Astrocyte of the spinal cord (primary cell): ENCODE measurements around the gene PER2.

Source experiments
- DNase-seq: peaks from one replicate; pipeline ENCODE4 v3.0.0; 2011; ENCODE audit warnings: low read depth, low spot score
- H3K4me3 ChIP-seq: 2 replicates; pipeline ENCODE4 v1.5.1; 2011; ENCODE audit warnings: low read depth, mild to moderate bottlenecking, low read length, moderate library complexity
- in situ Hi-C: cut with HindIII; loops from 2 replicates; pipeline ENCODE4 v1.10.0; 2017; ENCODE audit warnings: low sequenced_read_pairs
- TF ChIP-seq, protein P1 (sequence below): IDR thresholded peaks from 2 replicates; pipeline ENCODE4 v1.5.1; 2012; ENCODE audit warnings: low read depth, mild to moderate bottlenecking, low read length, inconsistent platforms

The PER2 gene

DNA sequence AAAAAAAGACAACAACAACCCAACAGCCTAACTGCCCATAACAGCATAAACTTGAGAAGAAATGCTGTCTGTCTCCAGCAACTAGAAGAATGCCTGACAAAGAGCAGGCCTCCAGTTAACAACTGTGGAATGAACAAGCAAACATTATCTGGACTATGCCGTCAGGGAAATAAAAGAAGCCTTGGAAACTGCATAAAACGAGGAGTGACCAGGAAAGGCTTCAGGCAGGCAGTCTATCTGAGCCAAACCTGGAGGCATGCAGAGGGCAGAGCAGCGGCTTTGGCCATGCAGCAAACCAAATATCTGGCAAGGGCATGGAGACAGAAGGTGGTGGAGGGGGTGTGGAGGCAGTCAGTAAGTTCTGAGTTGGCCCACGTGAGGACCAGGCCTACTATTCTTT is 59.7 kb downstream of the PER2 start:
- TF ChIP-seq, protein P1, sequence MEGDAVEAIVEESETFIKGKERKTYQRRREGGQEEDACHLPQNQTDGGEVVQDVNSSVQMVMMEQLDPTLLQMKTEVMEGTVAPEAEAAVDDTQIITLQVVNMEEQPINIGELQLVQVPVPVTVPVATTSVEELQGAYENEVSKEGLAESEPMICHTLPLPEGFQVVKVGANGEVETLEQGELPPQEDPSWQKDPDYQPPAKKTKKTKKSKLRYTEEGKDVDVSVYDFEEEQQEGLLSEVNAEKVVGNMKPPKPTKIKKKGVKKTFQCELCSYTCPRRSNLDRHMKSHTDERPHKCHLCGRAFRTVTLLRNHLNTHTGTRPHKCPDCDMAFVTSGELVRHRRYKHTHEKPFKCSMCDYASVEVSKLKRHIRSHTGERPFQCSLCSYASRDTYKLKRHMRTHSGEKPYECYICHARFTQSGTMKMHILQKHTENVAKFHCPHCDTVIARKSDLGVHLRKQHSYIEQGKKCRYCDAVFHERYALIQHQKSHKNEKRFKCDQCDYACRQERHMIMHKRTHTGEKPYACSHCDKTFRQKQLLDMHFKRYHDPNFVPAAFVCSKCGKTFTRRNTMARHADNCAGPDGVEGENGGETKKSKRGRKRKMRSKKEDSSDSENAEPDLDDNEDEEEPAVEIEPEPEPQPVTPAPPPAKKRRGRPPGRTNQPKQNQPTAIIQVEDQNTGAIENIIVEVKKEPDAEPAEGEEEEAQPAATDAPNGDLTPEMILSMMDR = no peak
- in situ Hi-C loops = no loop called here
- DNase-seq = no peak
- no peak overlapping the region for H3K4me3 ChIP-seq

DNA sequence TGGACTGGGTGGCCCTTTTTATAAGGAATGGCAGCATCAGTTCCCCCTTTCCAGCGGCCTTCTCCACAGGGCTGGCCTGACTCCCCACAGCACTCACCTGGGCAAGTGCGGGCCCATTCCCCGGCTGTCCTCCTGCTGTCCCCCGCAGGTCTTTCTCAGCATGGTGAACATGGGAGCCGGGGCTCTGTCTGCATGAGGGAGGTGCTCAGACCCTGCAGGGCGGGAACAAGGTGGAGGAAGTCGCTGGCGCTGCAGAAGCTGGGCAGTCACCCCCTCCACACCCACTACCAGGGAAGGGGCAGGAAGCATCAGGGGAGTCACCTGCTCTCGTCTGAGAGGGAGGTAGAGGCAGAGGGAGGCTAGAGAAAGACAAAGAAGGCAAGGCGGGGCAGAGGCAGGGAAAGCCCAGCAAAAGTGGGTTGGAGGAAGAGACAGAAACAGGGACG is 60.8 kb downstream of the PER2 start:
- TF ChIP-seq, protein P1 = no peak
- in situ Hi-C loops = no loop called here

DNA sequence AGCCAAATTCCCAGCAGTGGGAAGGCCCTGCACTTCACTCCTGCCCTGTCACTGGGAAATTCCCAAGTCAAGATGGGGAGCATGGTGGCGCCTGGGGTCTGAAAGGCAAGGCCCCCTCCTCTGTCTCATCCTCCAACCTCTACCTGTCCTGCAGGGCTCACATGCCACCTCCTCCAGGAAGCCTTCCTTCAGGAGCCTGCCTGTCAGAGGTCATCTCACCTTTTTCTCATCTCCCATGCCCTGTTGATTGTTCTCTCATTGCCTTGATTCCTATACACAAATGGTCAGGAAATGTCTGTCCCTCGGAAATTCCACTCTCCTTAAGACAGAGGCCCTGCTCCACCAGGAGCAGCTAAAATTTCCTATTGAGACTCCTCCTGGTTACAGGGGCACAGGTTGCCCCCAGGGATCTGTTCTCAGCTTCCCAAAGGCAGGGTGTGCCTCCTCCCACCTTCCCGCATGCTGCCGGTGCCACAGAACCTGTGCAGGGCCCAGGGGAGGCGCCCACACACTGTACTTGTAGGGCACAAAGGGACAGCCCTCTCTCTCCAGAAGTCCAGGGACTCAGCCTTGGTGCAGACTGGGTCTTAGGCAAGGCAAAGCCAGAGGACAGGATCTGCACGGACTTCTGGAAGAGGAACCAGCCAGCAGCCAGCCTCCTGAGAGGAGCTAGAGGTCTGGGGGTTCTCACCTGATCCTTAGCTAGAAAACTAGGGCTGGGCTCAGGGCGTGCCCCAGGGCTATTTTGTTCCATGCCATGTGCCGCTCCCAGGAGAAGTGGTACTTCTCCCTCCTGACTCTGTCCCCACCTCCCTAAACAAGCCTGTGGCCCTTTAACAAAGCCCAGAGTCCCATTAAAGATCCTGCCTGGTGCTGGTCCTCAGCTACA is 61.5 kb downstream of the PER2 start:
- TF ChIP-seq, protein P1 = no peak
- in situ Hi-C loops = no loop called here
- H3K4me3 ChIP-seq = no peak overlapping the region
- no peak for DNase-seq

More for the DNA sequence above, 60.8 kb downstream of the PER2 start:
- no peak for DNase-seq
- no peak overlapping the region for H3K4me3 ChIP-seq

DNA sequence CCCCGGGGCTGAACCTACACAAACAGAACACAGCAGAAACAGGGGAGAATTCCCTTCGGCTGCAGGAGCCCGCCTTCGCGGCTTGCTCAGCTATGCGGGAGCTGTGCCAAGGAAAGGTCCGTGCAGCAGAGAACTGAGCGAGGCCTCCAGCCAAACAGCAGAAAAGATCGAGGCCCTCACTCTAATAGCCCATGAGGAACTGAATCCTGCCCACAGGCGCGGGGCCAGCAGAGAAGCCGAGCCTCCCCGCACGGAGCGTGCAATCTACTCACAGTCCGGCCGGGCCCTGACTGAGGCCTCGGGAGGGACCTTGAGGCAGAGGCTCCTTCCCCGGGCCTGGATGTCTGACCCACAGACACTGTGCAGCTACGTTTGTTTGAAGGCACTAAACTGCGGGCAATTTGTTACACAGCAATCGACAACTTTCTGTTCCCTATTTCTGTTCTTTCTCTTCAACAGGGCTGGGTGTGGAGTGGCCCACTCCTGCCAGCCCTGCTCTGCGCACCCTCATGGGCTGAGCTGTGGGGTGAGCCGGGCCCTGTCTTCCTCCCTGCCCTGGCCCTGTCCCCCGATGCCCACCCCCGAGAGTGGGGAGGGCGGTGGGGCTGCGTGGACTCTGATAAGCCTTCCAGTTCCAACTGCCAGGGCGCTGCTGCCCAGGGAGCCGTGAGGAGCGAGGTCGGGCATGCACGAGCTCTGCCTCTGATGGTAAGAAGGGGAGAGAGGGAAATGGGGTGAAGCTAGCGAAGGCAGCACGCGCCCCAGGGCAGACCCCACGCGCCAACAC is 62.3 kb downstream of the PER2 start:
- H3K4me3 ChIP-seq = no peak overlapping the region
- in situ Hi-C loops = no loop called here
- TF ChIP-seq, protein P1 = no peak
- DNase-seq = peak; percentile 28

DNA sequence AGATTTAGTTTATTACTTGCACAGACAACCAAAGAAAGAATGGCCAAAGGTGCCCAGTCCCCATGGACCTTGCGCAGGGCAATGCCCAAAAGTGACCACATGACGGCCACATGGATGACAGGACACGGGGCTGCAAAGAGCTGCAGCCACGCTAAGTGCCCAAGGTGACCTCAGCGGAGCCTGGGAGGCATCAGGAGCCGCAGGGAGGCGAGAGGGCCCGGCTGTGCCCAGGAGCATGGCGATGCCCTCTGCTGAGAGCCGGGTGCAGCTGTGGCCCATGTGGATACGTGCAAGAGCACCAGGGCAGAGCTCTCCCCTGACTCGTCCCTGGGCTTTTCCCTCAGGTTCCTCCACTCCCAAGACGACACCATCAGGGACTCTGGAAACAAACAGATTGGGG is 63.3 kb downstream of the PER2 start:
- H3K4me3 ChIP-seq = no peak overlapping the region
- DNase-seq = no peak
- in situ Hi-C loops = no loop called here
- TF ChIP-seq, protein P1 = no peak

DNA sequence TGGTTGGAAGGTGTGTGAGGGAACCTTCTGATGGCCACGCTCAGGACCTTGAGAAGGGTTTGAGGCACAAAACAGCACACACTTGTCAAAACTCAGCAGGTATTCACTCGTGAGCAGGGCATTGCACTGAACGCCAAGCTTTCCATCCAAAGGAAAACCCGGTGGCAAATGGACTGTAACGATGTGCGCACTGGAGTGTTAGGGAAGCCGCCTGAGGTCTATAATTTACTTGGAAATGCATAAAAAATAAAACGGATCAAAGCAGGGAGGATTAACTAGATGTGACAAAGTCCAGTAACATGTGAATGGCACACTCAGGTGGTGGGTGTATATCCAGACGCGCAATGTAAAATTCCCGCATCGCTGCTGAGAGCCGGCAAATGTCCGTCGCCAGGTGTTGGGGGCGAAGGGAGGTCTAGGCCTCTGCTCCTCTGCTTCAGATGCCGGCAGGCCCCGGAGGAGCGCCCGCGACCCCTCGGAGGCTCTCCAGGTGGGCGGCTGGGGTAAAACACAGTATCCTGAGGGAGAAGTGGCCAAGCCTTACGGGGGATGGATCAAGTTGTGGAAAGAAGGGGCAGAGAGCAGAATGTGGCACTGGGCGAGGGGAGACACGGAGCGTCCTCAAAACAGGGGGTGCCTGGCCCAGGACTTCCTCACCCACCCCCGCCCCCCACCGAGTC is 63.9 kb downstream of the PER2 start:
- no peak for DNase-seq
- in situ Hi-C loops = no loop called here
- TF ChIP-seq, protein P1 = no peak
- H3K4me3 ChIP-seq = no peak overlapping the region
